SK-N-SH treated with all-trans-retinoic acid at 6 μM for 48 hours (cell line): ENCODE results near the gene NXPH1.

Experiments
- ATAC-seq: fragments of 200-7000 bp; cut with Tn5 transposase; 3 replicates; pipeline ENCODE4 v1.9.1; 2020; ENCODE audit warnings: mild to moderate bottlenecking, moderate library complexity
- BACH2 ChIP-seq: fragments of 250-450 bp; sonication (Bioruptor Pico); IDR thresholded peaks from 2 replicates; pipeline ENCODE4 v1.9.0; 2021; ENCODE audit warnings: mild to moderate bottlenecking, borderline replicate concordance
- CREB5 ChIP-seq: fragments of 250-450 bp; sonication (Bioruptor Pico); IDR thresholded peaks from 2 replicates; pipeline ENCODE4 v1.5.1; 2020; ENCODE audit warnings: low read depth, mild to moderate bottlenecking, moderate library complexity
- CSDC2 ChIP-seq: fragments of 250-450 bp; sonication (Bioruptor Pico); IDR thresholded peaks from 2 replicates; pipeline ENCODE4 v1.5.0; 2020; ENCODE audit warnings: mild to moderate bottlenecking, moderate library complexity
- CSRNP3 ChIP-seq: fragments of 250-450 bp; sonication (Bioruptor Pico); IDR thresholded peaks from 2 replicates; pipeline ENCODE4 v1.5.1; 2021; ENCODE audit warnings: mild to moderate bottlenecking, moderate library complexity
- ESRRG ChIP-seq: fragments of 250-450 bp; sonication (Bioruptor Pico); IDR thresholded peaks from 2 replicates; pipeline ENCODE4 v1.6.1; 2021; ENCODE audit warnings: mild to moderate bottlenecking
- ISL1 ChIP-seq: fragments of 250-450 bp; sonication (Bioruptor Pico); IDR thresholded peaks from 2 replicates; pipeline ENCODE4 v2.1.2; 2022; ENCODE audit warnings: mild to moderate bottlenecking, moderate library complexity
- POU6F1 ChIP-seq: fragments of 250-450 bp; sonication (Bioruptor Pico); IDR thresholded peaks from 2 replicates; pipeline ENCODE4 v1.8.0; 2021; ENCODE audit warnings: low read depth, mild to moderate bottlenecking, moderate library complexity, borderline replicate concordance
- RARB ChIP-seq: fragments of 250-450 bp; sonication (Bioruptor Pico); IDR thresholded peaks from 2 replicates; pipeline ENCODE4 v1.8.0; 2021; ENCODE audit warnings: mild to moderate bottlenecking, moderate library complexity
- TOX ChIP-seq: fragments of 250-450 bp; sonication (Bioruptor Pico); IDR thresholded peaks from 2 replicates; pipeline ENCODE4 v1.8.0; 2021; ENCODE audit warnings: mild to moderate bottlenecking, moderate library complexity, borderline replicate concordance
- TSHZ2 ChIP-seq: fragments of 250-450 bp; sonication (Bioruptor Pico); IDR thresholded peaks from 2 replicates; pipeline ENCODE4 v1.5.0; 2020; ENCODE audit warnings: mild to moderate bottlenecking, moderate library complexity
- ZC3H10 ChIP-seq: fragments of 250-450 bp; sonication (Bioruptor Pico); IDR thresholded peaks from 2 replicates; pipeline ENCODE4 v1.5.1; 2021; ENCODE audit warnings: mild to moderate bottlenecking, moderate library complexity
- ZFP30 ChIP-seq: fragments of 450-650 bp; formaldehyde crosslinking; IDR thresholded peaks from 2 replicates; pipeline ENCODE4 v1.5.0; 2022; ENCODE audit warnings: mild to moderate bottlenecking, moderate library complexity
- ZNF565 ChIP-seq: fragments of 450-650 bp; formaldehyde crosslinking; conservative IDR thresholded peaks from 2 replicates; pipeline ENCODE4 v1.5.0; 2020; ENCODE audit warnings: low read depth, mild to moderate bottlenecking, moderate library complexity
- ZNF70 ChIP-seq: fragments of 450-650 bp; formaldehyde crosslinking; IDR thresholded peaks from 2 replicates; pipeline ENCODE4 v1.5.0; 2020; ENCODE audit warnings: mild to moderate bottlenecking, moderate library complexity
- ZNF8 ChIP-seq: fragments of 450-650 bp; formaldehyde crosslinking; IDR thresholded peaks from 2 replicates; pipeline ENCODE4 v1.5.0; 2020; ENCODE audit warnings: mild to moderate bottlenecking, moderate library complexity
- TF ChIP-seq, protein P1 (sequence below): fragments of 250-450 bp; sonication (Bioruptor Pico); IDR thresholded peaks from 2 replicates; pipeline ENCODE4 v1.8.0; 2020; ENCODE audit warnings: mild to moderate bottlenecking, moderate library complexity, borderline replicate concordance

Gene NXPH1

DNA sequence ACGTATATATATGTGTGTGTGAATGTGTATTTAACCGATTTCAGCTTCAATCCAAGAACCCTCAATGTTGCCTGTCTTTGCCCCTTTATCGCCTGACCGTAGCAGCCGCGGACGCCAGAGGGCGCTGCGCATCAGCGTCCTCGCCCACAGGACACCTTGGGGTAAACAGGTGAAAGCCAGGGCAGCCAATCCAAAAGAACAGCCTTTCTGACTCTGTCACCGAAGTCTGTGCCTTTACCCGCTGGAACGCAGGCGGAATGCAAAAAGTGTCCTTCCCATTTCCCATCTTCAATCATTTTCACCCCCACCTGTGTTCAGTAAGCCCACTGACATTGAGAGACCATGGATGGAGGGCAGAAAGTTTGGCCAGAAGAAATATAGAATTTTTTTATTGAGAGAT is 3.6 kb downstream of the NXPH1 start:
- no peak for TF ChIP-seq CSDC2 (CRISPR knock-in tag)
- no peak for TF ChIP-seq ZNF70
- TF ChIP-seq CREB5 = no peak
- TF ChIP-seq ZFP30 (CRISPR knock-in tag) = no peak
- ATAC-seq = no peak

- no peak for ATAC-seq
Measured at GRCh38 chr7:8437606-8438005, 4.2 kb downstream of the NXPH1 start.

DNA sequence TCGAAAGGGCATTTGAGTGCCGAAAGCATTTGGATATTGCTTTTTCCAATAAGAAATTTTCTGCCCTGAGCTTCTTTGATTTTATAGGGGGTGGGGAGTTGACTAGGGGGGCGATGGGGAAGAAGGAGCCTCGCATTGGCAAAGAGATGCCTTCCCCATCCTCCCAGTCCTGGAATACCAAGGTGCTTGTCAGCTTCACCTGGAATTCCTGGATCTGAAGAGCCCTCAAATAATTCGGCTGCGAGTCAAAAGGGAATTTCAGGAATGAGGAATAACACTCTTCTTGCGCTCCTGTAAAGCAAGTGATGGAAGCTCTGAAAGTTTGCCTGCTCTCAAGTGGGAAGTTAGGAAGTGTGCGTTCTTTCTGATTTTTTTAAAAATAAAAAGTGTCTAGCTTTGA is 7.3 kb downstream of the NXPH1 start:
- ATAC-seq = no peak
- no peak for TF ChIP-seq TSHZ2 (CRISPR knock-in tag)
- TF ChIP-seq, protein P1, sequence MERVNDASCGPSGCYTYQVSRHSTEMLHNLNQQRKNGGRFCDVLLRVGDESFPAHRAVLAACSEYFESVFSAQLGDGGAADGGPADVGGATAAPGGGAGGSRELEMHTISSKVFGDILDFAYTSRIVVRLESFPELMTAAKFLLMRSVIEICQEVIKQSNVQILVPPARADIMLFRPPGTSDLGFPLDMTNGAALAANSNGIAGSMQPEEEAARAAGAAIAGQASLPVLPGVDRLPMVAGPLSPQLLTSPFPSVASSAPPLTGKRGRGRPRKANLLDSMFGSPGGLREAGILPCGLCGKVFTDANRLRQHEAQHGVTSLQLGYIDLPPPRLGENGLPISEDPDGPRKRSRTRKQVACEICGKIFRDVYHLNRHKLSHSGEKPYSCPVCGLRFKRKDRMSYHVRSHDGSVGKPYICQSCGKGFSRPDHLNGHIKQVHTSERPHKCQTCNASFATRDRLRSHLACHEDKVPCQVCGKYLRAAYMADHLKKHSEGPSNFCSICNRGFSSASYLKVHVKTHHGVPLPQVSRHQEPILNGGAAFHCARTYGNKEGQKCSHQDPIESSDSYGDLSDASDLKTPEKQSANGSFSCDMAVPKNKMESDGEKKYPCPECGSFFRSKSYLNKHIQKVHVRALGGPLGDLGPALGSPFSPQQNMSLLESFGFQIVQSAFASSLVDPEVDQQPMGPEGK (CRISPR knock-in tag) = no peak
- no peak for TF ChIP-seq ESRRG
- no peak for TF ChIP-seq RARB (CRISPR knock-in tag)
- no peak for TF ChIP-seq CSRNP3 (CRISPR knock-in tag)
- no peak for TF ChIP-seq ZFP30 (CRISPR knock-in tag)
- no peak for TF ChIP-seq POU6F1 (CRISPR knock-in tag)
- no peak for TF ChIP-seq ZC3H10 (CRISPR knock-in tag)

More at GRCh38 chr7:8437606-8438005, 4.2 kb downstream of the NXPH1 start:
- no peak for TF ChIP-seq ESRRG
- no peak for TF ChIP-seq ZNF565
- TF ChIP-seq TOX (CRISPR knock-in tag) = no peak
- TF ChIP-seq POU6F1 (CRISPR knock-in tag) = no peak
- no peak for TF ChIP-seq CSRNP3 (CRISPR knock-in tag)
- TF ChIP-seq ZFP30 (CRISPR knock-in tag) = no peak
- no peak for TF ChIP-seq TSHZ2 (CRISPR knock-in tag)
- no peak for TF ChIP-seq ZNF8 (CRISPR knock-in tag)
- TF ChIP-seq BACH2 (CRISPR knock-in tag) = no peak
- no peak for TF ChIP-seq ISL1
- TF ChIP-seq, all 23 proteins: peak for 0
